Esophagus squamous epithelium (tissue), 4 donors: Measurements from ENCODE around the gene EIF5A2.

Experiments used
- CTCF ChIP-seq, 6 experiments: fragments of 450-650 bp in 4 of 6; fragments of 200-600 bp in 2 of 6; sonication (generic) in 2 of 6; IDR thresholded peaks; one replicate each; pipeline ENCODE4 v1.5.1; 2016 to 2019; ENCODE audit warnings: antibody characterized with exemption in 6 of 6, mild to moderate bottlenecking in 4 of 6, moderate library complexity in 4 of 6
- POLR2A ChIP-seq, 4 donors: fragments of 450-650 bp; IDR thresholded peaks; one replicate each; pipeline ENCODE4 v1.6.1; 2017; ENCODE audit warnings: antibody characterized with exemption in 4 of 4, mild to moderate bottlenecking in 4 of 4, moderate library complexity in 3 of 4

- TF ChIP-seq CTCF (IDR thresholded peaks at IDR 0.05): no peak
- TF ChIP-seq POLR2A (IDR thresholded peaks at IDR 0.05): no peak
These were observed 5.8 kb upstream of the EIF5A2 start for GRCh38 chr3:170914212-170914611.
